NB4 (cell line): ENCODE data around the gene ODAD2.

ENCODE experiments used
- DNase-seq: peaks from one replicate; pipeline ENCODE4 v3.0.0; 2010; ENCODE audit warnings: low read depth
- H3K4me3 ChIP-seq: one replicate; pipeline ENCODE4 v1.5.1; 2011; ENCODE audit warnings: mild to moderate bottlenecking, low read depth, low read length, moderate library complexity
- CTCF ChIP-seq: IDR thresholded peaks from one replicate; pipeline ENCODE4 v1.5.1; 2012; ENCODE audit warnings: low read depth, low read length
- MAX ChIP-seq: IDR thresholded peaks from 2 replicates; pipeline ENCODE4 v1.6.1; 2011; ENCODE audit warnings: low read depth, low read length
- MYC ChIP-seq: IDR thresholded peaks from 2 replicates; pipeline ENCODE4 v1.6.1; 2011; ENCODE audit warnings: low read depth, low read length
- POLR2A ChIP-seq: IDR thresholded peaks from 2 replicates; pipeline ENCODE4 v1.6.1; 2011; ENCODE audit warnings: mild to moderate bottlenecking; ENCODE audit not compliant: insufficient read length; ENCODE audit errors: extremely low read depth

The ODAD2 gene

GRCh38 chr10:27884185-27884641 is 114.7 kb downstream of the ODAD2 start:
- no peak for TF ChIP-seq CTCF
- TF ChIP-seq MYC: no peak
- TF ChIP-seq POLR2A: no peak
- no peak for TF ChIP-seq MAX
- H3K4me3 ChIP-seq: no peak overlapping the region
- DNase-seq: no peak

- H3K4me3 ChIP-seq: no peak overlapping the region
- TF ChIP-seq MYC (no peak), POLR2A (no peak), CTCF (no peak), MAX (no peak)
- DNase-seq: no peak
These were observed 120.6 kb downstream of the ODAD2 start for GRCh38 chr10:27878281-27878680.

- no peak overlapping the region for H3K4me3 ChIP-seq
- DNase-seq: no peak
- TF ChIP-seq MYC (no peak), POLR2A (no peak), CTCF (no peak), MAX (no peak)
These were observed 133.7 kb downstream of the ODAD2 start for GRCh38 chr10:27865221-27865635.

- TF ChIP-seq MYC (no peak), CTCF (no peak), POLR2A (no peak), MAX (no peak)
- no peak for DNase-seq
- H3K4me3 ChIP-seq: no peak overlapping the region
These were observed 137.1 kb downstream of the ODAD2 start for GRCh38 chr10:27861781-27862180.

- no peak for DNase-seq
- no peak for TF ChIP-seq POLR2A
- no peak for TF ChIP-seq CTCF
- TF ChIP-seq MYC: no peak
- no peak for TF ChIP-seq MAX
- H3K4me3 ChIP-seq: no peak overlapping the region
These were observed 141.3 kb downstream of the ODAD2 start for GRCh38 chr10:27857616-27858015.

GRCh38 chr10:27844223-27844622 is 154.7 kb downstream of the ODAD2 start:
- DNase-seq: peak; percentile 50
- no peak overlapping the region for H3K4me3 ChIP-seq
- no peak for TF ChIP-seq MAX
- no peak for TF ChIP-seq POLR2A
- no peak for TF ChIP-seq MYC
- TF ChIP-seq CTCF: no peak
